ENCODE measurements around the gene BCLAF1. TPM values are rescaled to one million over a fixed set of nuclear protein-coding genes. Genes with fewer than 3 reads are reported as not detected.
"Not testable (repeated sequence)": the region's sequence is repeated elsewhere in the genome, so short reads cannot be mapped to it uniquely, and the experiment has no call there.

BCLAF1 gene
- polyA plus RNA-seq, 1 donor, result 121 TPM

- no peaks in the 10 kb centered on the region for H3K27me3 ChIP-seq (ENCODE audit: control insufficient read depth, insufficient read depth, low read length)
- no CpG with 5 or more reads among the region's 4 CpGs for WGBS (ENCODE audit: insufficient coverage, low lambda C conversion rate)
- H3K4me3 ChIP-seq (ENCODE audit: low read length), result peak overlapping the region; percentile 28
- H3K9me3 ChIP-seq (ENCODE audit: control insufficient read depth, low read depth, low read length), result no peaks in the 10 kb centered on the region
- H3K27ac ChIP-seq (ENCODE audit: low read length), result peak overlapping the region; percentile 85
- peak; percentile 80 to 91 for DNase-seq
- no peaks in the 10 kb centered on the region for H3K36me3 ChIP-seq (ENCODE audit: control insufficient read depth, insufficient read depth, low read length)
- peaks cover 8% of the 10 kb centered on the region for H3K4me1 ChIP-seq (ENCODE audit: control insufficient read depth, insufficient read depth, low read length)
Measured at GRCh38 chr6:136226674-136227377, 62.8 kb downstream of the BCLAF1 start.

GRCh38 chr6:136226027-136226673, 63.5 kb downstream of the BCLAF1 start:
- Histone ChIP-seq H3K27ac (ENCODE audit: low read length) (peak overlapping the region; percentile 85), H3K27me3 (ENCODE audit: control insufficient read depth, insufficient read depth, low read length) (no peaks in the 10 kb centered on the region), H3K9me3 (ENCODE audit: control insufficient read depth, low read depth, low read length) (no peaks in the 10 kb centered on the region), H3K4me3 (ENCODE audit: low read length) (peak overlapping the region; percentile 28), H3K4me1 (ENCODE audit: control insufficient read depth, insufficient read depth, low read length) (peaks cover 8% of the 10 kb centered on the region), H3K36me3 (ENCODE audit: control insufficient read depth, insufficient read depth, low read length) (no peaks in the 10 kb centered on the region)
- WGBS (ENCODE audit: insufficient coverage, low lambda C conversion rate), result no CpG with 5 or more reads among the region's 12 CpGs
- peak in 1 of 2 donors; percentile 65 for DNase-seq

DNA sequence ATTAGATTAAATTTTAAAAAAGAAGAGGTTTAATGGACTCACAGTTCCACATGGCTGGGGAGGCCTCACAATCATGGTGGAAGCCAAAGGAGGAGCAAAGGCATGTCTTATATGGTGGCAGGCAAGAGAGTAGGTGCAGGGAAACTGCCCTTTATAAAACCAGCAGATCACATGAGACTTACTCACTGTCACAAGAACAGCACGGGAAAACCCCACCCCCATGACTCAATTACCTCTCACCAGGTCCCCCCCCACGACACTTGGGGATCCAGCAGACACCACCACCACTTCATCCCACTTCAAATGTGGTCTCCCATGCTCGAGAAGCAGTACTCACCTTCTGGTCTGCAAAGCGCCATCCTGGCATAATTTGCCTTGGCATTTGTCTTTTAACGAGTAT, 64.2 kb downstream of the BCLAF1 start:
- DNase-seq, result no peak
- H3K4me3 ChIP-seq (ENCODE audit: low read length), result no peak overlapping the region
- H3K4me1 ChIP-seq (ENCODE audit: control insufficient read depth, insufficient read depth, low read length), result peaks cover 8% of the 10 kb centered on the region
- H3K27me3 ChIP-seq (ENCODE audit: control insufficient read depth, insufficient read depth, low read length), result no peaks in the 10 kb centered on the region
- no peak overlapping the region for H3K27ac ChIP-seq (ENCODE audit: low read length)
- 88% methylated on average over 1 of the region's 5 CpGs for WGBS (ENCODE audit: insufficient coverage, low lambda C conversion rate)
- H3K9me3 ChIP-seq (ENCODE audit: control insufficient read depth, low read depth, low read length), result no peaks in the 10 kb centered on the region
- H3K36me3 ChIP-seq (ENCODE audit: control insufficient read depth, insufficient read depth, low read length), result no peaks in the 10 kb centered on the region

GRCh38 chr6:136224974-136225373, 64.7 kb downstream of the BCLAF1 start:
- not testable (repeated sequence) for H3K27me3 ChIP-seq (ENCODE audit: control insufficient read depth, insufficient read depth, low read length); H3K9me3 ChIP-seq (ENCODE audit: control insufficient read depth, low read depth, low read length); H3K4me3 ChIP-seq (ENCODE audit: low read length); DNase-seq; H3K27ac ChIP-seq (ENCODE audit: low read length); H3K4me1 ChIP-seq (ENCODE audit: control insufficient read depth, insufficient read depth, low read length); H3K36me3 ChIP-seq (ENCODE audit: control insufficient read depth, insufficient read depth, low read length)
- 80% methylated on average over 1 of the region's 4 CpGs for WGBS (ENCODE audit: insufficient coverage, low lambda C conversion rate)

GRCh38 chr6:136216503-136217401, 72.9 kb downstream of the BCLAF1 start:
- H3K9me3 ChIP-seq (ENCODE audit: control insufficient read depth, low read depth, low read length), result no peaks in the 10 kb centered on the region
- no peak overlapping the region for H3K27ac ChIP-seq (ENCODE audit: low read length)
- no peaks in the 10 kb centered on the region for H3K36me3 ChIP-seq (ENCODE audit: control insufficient read depth, insufficient read depth, low read length)
- DNase-seq, result no peak
- H3K27me3 ChIP-seq (ENCODE audit: control insufficient read depth, insufficient read depth, low read length), result no peaks in the 10 kb centered on the region
- WGBS (ENCODE audit: insufficient coverage, low lambda C conversion rate), result 82% methylated on average over 8 of the region's 10 CpGs
- no peak overlapping the region for H3K4me3 ChIP-seq (ENCODE audit: low read length)
- H3K4me1 ChIP-seq (ENCODE audit: control insufficient read depth, insufficient read depth, low read length), result no peaks in the 10 kb centered on the region

- H3K9me3 ChIP-seq (ENCODE audit: control insufficient read depth, low read depth, low read length), result no peaks in the 10 kb centered on the region
- no peak overlapping the region for H3K27ac ChIP-seq (ENCODE audit: low read length)
- H3K4me3 ChIP-seq (ENCODE audit: low read length), result no peak overlapping the region
- no peaks in the 10 kb centered on the region for H3K4me1 ChIP-seq (ENCODE audit: control insufficient read depth, insufficient read depth, low read length)
- no peak for DNase-seq
- H3K36me3 ChIP-seq (ENCODE audit: control insufficient read depth, insufficient read depth, low read length), result no peaks in the 10 kb centered on the region
- H3K27me3 ChIP-seq (ENCODE audit: control insufficient read depth, insufficient read depth, low read length), result no peaks in the 10 kb centered on the region
Measured at GRCh38 chr6:136213853-136214252, 75.8 kb downstream of the BCLAF1 start.

- no CpG with 5 or more reads among the region's 5 CpGs for WGBS (ENCODE audit: insufficient coverage, low lambda C conversion rate)
- no peaks in the 10 kb centered on the region for H3K9me3 ChIP-seq (ENCODE audit: control insufficient read depth, low read depth, low read length)
- no peaks in the 10 kb centered on the region for H3K36me3 ChIP-seq (ENCODE audit: control insufficient read depth, insufficient read depth, low read length)
- H3K4me3 ChIP-seq (ENCODE audit: low read length), result no peak overlapping the region
- H3K27me3 ChIP-seq (ENCODE audit: control insufficient read depth, insufficient read depth, low read length), result no peaks in the 10 kb centered on the region
- no peaks in the 10 kb centered on the region for H3K4me1 ChIP-seq (ENCODE audit: control insufficient read depth, insufficient read depth, low read length)
- H3K27ac ChIP-seq (ENCODE audit: low read length), result no peak overlapping the region
- no peak for DNase-seq
Measured at GRCh38 chr6:136213012-136213539, 76.6 kb downstream of the BCLAF1 start.

DNA sequence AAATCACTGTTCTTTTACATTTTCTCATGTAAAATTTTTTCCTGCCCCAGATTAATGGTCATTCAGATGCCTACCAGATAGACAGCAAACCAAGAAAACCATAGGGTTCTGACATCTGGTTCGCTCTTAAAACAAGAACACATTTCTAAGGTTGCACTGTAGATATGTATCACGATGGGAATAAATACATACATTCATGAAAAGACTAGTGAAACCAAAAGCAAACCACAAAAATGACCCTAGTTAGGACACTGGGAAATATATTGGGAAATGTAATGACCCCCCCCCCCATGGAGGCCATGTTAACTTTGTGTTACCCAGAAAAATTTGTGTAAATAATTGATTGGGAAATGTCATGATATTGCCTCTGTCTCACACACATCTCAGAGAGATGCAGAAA, 77.0 kb downstream of the BCLAF1 start:
- H3K4me1 ChIP-seq (ENCODE audit: control insufficient read depth, insufficient read depth, low read length), result no peaks in the 10 kb centered on the region
- no peak overlapping the region for H3K4me3 ChIP-seq (ENCODE audit: low read length)
- H3K9me3 ChIP-seq (ENCODE audit: control insufficient read depth, low read depth, low read length), result no peaks in the 10 kb centered on the region
- no peaks in the 10 kb centered on the region for H3K27me3 ChIP-seq (ENCODE audit: control insufficient read depth, insufficient read depth, low read length)
- no peaks in the 10 kb centered on the region for H3K36me3 ChIP-seq (ENCODE audit: control insufficient read depth, insufficient read depth, low read length)
- DNase-seq, result no peak
- H3K27ac ChIP-seq (ENCODE audit: low read length), result no peak overlapping the region
- WGBS (ENCODE audit: insufficient coverage, low lambda C conversion rate), result 100% methylated on average over 1 of the region's 2 CpGs

GRCh38 chr6:136210398-136211165, 79.1 kb downstream of the BCLAF1 start:
- no peaks in the 10 kb centered on the region for H3K36me3 ChIP-seq (ENCODE audit: control insufficient read depth, insufficient read depth, low read length)

GRCh38 chr6:136209496-136209895, 80.2 kb downstream of the BCLAF1 start:
- Histone ChIP-seq H3K27ac (ENCODE audit: low read length) (no peak overlapping the region), H3K36me3 (ENCODE audit: control insufficient read depth, insufficient read depth, low read length) (no peaks in the 10 kb centered on the region), H3K27me3 (ENCODE audit: control insufficient read depth, insufficient read depth, low read length) (no peaks in the 10 kb centered on the region), H3K4me3 (ENCODE audit: low read length) (no peak overlapping the region), H3K9me3 (ENCODE audit: control insufficient read depth, low read depth, low read length) (no peaks in the 10 kb centered on the region), H3K4me1 (ENCODE audit: control insufficient read depth, insufficient read depth, low read length) (no peaks in the 10 kb centered on the region)
- no peak for DNase-seq
- WGBS (ENCODE audit: insufficient coverage, low lambda C conversion rate), result no CpG with 5 or more reads among the region's 2 CpGs

More at GRCh38 chr6:136210398-136211165, 79.1 kb downstream of the BCLAF1 start:
- Histone ChIP-seq H3K9me3 (ENCODE audit: control insufficient read depth, low read depth, low read length) (no peaks in the 10 kb centered on the region), H3K4me1 (ENCODE audit: control insufficient read depth, insufficient read depth, low read length) (no peaks in the 10 kb centered on the region), H3K27ac (ENCODE audit: low read length) (no peak overlapping the region), H3K27me3 (ENCODE audit: control insufficient read depth, insufficient read depth, low read length) (no peaks in the 10 kb centered on the region), H3K4me3 (ENCODE audit: low read length) (no peak overlapping the region)
- no CpG with 5 or more reads among the region's 13 CpGs for WGBS (ENCODE audit: insufficient coverage, low lambda C conversion rate)
- no peak for DNase-seq

All from large intestine (tissue), 3 donors.